ENCODE measurements around the gene PSMD6.

GRCh38 chr3:63976872-63977200, 46.5 kb downstream of the PSMD6 start:
- TF ChIP-seq, protein P1, sequence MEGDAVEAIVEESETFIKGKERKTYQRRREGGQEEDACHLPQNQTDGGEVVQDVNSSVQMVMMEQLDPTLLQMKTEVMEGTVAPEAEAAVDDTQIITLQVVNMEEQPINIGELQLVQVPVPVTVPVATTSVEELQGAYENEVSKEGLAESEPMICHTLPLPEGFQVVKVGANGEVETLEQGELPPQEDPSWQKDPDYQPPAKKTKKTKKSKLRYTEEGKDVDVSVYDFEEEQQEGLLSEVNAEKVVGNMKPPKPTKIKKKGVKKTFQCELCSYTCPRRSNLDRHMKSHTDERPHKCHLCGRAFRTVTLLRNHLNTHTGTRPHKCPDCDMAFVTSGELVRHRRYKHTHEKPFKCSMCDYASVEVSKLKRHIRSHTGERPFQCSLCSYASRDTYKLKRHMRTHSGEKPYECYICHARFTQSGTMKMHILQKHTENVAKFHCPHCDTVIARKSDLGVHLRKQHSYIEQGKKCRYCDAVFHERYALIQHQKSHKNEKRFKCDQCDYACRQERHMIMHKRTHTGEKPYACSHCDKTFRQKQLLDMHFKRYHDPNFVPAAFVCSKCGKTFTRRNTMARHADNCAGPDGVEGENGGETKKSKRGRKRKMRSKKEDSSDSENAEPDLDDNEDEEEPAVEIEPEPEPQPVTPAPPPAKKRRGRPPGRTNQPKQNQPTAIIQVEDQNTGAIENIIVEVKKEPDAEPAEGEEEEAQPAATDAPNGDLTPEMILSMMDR (IDR thresholded peaks at IDR 0.05; ENCODE audit: extremely low read depth in 1 of 2, insufficient read depth in 1 of 2, low read depth in 1 of 2, low read length in 2 of 2), result no peak
- no peak for TF ChIP-seq EZH2 (IDR thresholded peaks at IDR 0.05; ENCODE audit: borderline replicate concordance, low read depth, low read length, severe bottlenecking)
- TF ChIP-seq POLR2AphosphoS5 (IDR thresholded peaks at IDR 0.05; ENCODE audit: insufficient read depth, low read depth, low read length), result no peak
- TF ChIP-seq JUN (IDR thresholded peaks at IDR 0.05; ENCODE audit: borderline replicate concordance, insufficient read depth, insufficient read length, low read depth), result no peak
- TF ChIP-seq POLR2A (IDR thresholded peaks at IDR 0.05; ENCODE audit: low read depth, low read length), result no peak
- TF ChIP-seq GATA2 (IDR thresholded peaks at IDR 0.05; ENCODE audit: insufficient read depth, insufficient read length, low read depth, low read length), result no peak
- TF ChIP-seq FOS (IDR thresholded peaks at IDR 0.05; ENCODE audit: borderline replicate concordance, insufficient read depth, low read length), result no peak
- no peak for TF ChIP-seq MAX (IDR thresholded peaks at IDR 0.05; ENCODE audit: insufficient read depth, insufficient read length)
- no peak for TF ChIP-seq MYC (IDR thresholded peaks at IDR 0.05; ENCODE audit: low read depth, low read length)

Data from endothelial cell of umbilical vein (primary cell).